IPS-20b (cell line): ENCODE measurements around the gene TYROBP.
"Not testable (repeated sequence)": the region's sequence is repeated elsewhere in the genome, so short reads cannot be mapped to it uniquely, and the experiment has no call there.

Experiments used
- H3K27ac ChIP-seq: one replicate; pipeline ENCODE4 v1.5.1; 2013; ENCODE audit warnings: low read length
- H3K27me3 ChIP-seq: 2 replicates; pipeline ENCODE4 v1.6.1; 2013; ENCODE audit warnings: mild to moderate bottlenecking, low read length, inconsistent platforms; ENCODE audit not compliant: insufficient read depth
- H3K36me3 ChIP-seq: 2 replicates; pipeline ENCODE4 v1.6.1; 2013; ENCODE audit warnings: low read depth, mild to moderate bottlenecking, inconsistent platforms, low read length, moderate library complexity; ENCODE audit not compliant: insufficient read depth
- H3K4me1 ChIP-seq: 2 replicates; pipeline ENCODE4 v1.6.1; 2013; ENCODE audit warnings: mild to moderate bottlenecking, control low read depth, inconsistent platforms, low read length, moderate library complexity; ENCODE audit not compliant: insufficient read depth
- H3K4me3 ChIP-seq: 2 replicates; pipeline ENCODE4 v1.5.1; 2013; ENCODE audit warnings: mild to moderate bottlenecking, low read length, inconsistent platforms
- H3K9ac ChIP-seq: 2 replicates; pipeline ENCODE4 v1.6.1; 2013; ENCODE audit warnings: low read depth, mild to moderate bottlenecking, inconsistent platforms, low read length, moderate library complexity
- H3K9me3 ChIP-seq: 2 replicates; pipeline ENCODE4 v1.6.1; 2013; ENCODE audit warnings: mild to moderate bottlenecking, low read depth, low read length, inconsistent platforms; ENCODE audit not compliant: insufficient read depth

The TYROBP gene

DNA sequence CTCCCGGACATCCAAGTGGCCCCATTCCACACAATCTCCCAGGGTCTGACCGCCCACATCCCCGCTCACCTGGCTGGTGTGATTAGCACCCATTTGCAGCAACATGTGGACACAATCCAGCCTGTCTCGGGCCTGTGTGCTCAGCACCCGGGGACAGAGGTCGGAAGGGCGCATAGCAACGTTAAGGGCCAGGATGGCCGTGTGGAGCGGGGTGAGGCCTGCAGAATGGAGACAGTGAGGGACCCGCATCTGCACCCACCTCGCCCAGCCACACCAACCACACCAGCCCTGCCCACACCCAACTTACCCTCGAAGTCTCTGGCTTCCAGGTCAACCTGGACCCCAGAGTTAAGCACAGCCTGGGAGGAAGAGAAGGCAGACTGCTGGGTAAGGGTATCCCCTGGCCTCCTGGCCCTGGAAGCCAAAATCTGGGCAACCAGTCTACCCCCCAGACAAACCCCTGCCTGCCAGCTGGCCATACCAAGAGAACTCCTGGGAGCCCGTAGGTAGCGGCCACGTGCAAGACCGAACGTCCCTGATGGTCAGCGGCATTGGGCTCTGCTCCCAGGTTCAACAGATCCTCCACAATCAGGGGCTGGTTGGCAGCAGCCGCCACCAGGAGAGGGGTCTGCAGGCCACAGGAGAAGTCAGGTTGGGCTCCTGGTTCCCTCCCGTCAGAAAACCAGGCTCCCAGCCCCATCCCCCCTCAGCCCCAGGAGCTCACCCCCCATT lies 12.0 kb downstream of the TYROBP start:
- no peak overlapping the region for H3K4me3 ChIP-seq
- no peaks in the 10 kb centered on the region for H3K9me3 ChIP-seq
- H3K36me3 ChIP-seq = peaks cover 49% of the 10 kb centered on the region
- H3K27ac ChIP-seq = no peak overlapping the region
- no peak overlapping the region for H3K9ac ChIP-seq
- H3K4me1 ChIP-seq = no peaks in the 10 kb centered on the region; the same call in 1 of the 2 replicates
- no peaks in the 10 kb centered on the region for H3K27me3 ChIP-seq

GRCh38 chr19:35894342-35894741 lies 13.8 kb downstream of the TYROBP start:
- Histone ChIP-seq H3K27ac (no peak overlapping the region), H3K9ac (no peak overlapping the region), H3K9me3 (no peaks in the 10 kb centered on the region), H3K27me3 (no peaks in the 10 kb centered on the region), H3K36me3 (peaks cover 65% of the 10 kb centered on the region), H3K4me1 (no peaks in the 10 kb centered on the region), H3K4me3 (no peak overlapping the region)

GRCh38 chr19:35891819-35892218 lies 16.3 kb downstream of the TYROBP start:
- not testable (repeated sequence) for H3K27me3 ChIP-seq, H3K9ac ChIP-seq, H3K4me1 ChIP-seq, H3K27ac ChIP-seq, H3K9me3 ChIP-seq, H3K4me3 ChIP-seq
- H3K36me3 ChIP-seq = peaks cover 76% of the 10 kb centered on the region

DNA sequence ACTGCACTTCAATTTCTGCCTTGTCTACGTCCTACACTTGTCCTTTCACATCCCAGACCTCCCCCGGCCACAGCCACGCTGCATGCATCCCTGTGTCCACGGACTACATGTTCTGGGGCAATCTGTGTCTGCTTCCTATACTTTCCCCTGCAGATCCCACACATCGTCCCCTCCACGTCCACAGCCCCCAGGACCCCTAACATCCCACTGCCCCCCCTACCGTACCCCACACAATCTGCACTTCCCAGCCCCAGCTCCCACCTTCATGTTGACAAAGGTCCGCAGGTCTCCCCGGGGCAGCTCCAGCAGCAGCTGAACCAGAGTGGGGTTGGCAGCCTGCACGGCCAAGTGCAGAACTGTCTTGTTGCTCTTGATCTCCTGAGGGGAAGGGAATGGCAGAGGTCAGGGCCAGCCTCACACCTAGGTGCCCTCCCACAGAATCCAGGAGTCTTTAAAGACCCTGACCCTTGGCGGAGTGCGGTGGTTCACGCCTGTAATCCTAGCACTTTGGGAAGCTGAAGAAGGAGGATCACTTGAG lies 17.9 kb downstream of the TYROBP start:
- Histone ChIP-seq H3K4me3 (no peak overlapping the region), H3K27me3 (no peaks in the 10 kb centered on the region), H3K9ac (no peak overlapping the region), H3K9me3 (no peaks in the 10 kb centered on the region), H3K36me3 (peaks cover 63% of the 10 kb centered on the region), H3K4me1 (no peaks in the 10 kb centered on the region), H3K27ac (no peak overlapping the region)

DNA sequence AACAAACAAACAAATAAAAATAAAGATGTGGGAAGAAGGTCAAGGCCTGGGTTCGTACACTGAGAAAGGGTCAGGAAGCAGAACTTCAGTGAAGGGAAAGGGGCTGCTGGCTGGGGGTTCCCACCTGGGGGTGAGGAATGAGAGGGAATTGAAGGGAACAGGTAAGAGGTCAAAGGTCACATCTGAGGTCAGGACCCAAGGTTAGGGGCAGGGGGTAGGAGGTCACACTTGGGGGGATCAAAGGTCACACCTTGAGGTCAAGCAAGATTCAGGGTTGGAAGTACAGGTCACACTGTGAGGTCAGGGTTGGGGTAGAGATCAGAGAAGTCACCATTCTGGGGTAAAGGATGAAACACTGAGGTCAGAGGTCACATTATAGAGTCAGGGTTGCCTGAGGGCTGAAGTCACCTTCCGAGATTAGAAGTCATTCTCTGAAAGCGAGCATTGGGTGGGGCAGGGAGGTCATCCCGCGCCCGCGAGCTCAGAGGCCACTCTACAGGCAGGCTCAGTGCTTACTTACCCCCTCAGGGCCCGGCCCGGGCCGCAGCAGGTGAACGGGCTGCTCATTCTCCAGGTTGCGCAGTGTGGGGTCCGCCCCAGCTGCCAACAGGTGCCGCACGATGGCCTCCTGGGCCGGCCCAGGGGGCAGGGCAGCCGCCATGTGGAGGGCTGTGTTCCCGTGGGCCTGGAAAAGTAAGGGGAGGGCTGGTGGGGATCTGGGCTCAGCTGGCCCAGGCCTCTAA lies 18.6 kb downstream of the TYROBP start:
- Histone ChIP-seq H3K27me3 (no peaks in the 10 kb centered on the region), H3K9ac (no peak overlapping the region), H3K9me3 (no peaks in the 10 kb centered on the region), H3K4me3 (no peak overlapping the region), H3K27ac (no peak overlapping the region), H3K36me3 (peaks cover 57% of the 10 kb centered on the region), H3K4me1 (no peaks in the 10 kb centered on the region)

GRCh38 chr19:35888398-35888797 lies 19.7 kb downstream of the TYROBP start:
- peaks cover 51% of the 10 kb centered on the region for H3K36me3 ChIP-seq

DNA sequence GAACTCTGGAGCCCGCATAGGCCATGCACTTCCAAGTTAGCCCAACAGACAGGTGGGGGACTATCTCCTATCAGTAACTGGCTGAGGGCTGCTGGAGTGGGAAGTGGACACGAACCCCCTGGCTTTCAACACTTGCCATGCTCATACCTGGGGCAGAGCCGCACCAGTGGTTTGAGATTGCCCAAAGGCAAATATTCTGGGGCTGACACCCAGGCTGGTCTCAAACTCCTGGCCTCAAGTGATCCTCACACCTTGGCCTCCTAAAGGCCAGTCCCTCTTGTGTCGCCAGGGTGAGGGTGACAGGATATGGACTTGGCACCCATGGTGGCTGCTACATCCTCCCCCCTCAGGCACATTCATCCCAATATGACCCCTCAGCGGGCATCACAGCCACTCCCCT lies 20.9 kb downstream of the TYROBP start:
- Histone ChIP-seq H3K36me3 (peaks cover 41% of the 10 kb centered on the region), H3K27me3 (no peaks in the 10 kb centered on the region), H3K9ac (no peak overlapping the region)

More at GRCh38 chr19:35888398-35888797, 19.7 kb downstream of the TYROBP start:
- no peaks in the 10 kb centered on the region for H3K9me3 ChIP-seq
- no peaks in the 10 kb centered on the region for H3K27me3 ChIP-seq
- H3K27ac ChIP-seq = no peak overlapping the region
- H3K4me1 ChIP-seq = no peaks in the 10 kb centered on the region
- no peak overlapping the region for H3K4me3 ChIP-seq
- H3K9ac ChIP-seq = no peak overlapping the region

DNA sequence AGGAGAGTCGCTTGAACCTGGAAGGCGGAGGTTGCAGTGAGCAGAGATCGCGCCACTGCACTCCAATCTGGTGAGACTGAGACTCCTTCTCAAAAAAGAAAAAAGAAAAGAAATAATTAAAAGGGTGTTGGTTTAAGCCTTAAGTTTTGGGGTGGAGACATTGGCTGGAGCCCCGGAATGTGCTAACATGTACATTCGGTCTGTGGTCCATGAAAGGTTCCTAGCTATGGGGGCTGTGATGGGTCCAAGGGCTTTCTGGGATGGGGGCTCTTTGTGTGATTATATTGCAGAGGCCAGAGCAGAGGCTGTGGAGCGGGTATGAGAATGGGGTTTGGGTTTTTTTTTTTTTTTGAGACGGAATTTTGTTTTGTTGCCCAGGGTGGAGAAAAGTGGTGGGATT lies 22.2 kb downstream of the TYROBP start:
- Histone ChIP-seq H3K36me3 (peaks cover 38% of the 10 kb centered on the region), H3K27ac (no peak overlapping the region), H3K4me3 (no peak overlapping the region), H3K4me1 (no peaks in the 10 kb centered on the region), H3K9me3 (no peaks in the 10 kb centered on the region), H3K27me3 (no peaks in the 10 kb centered on the region), H3K9ac (no peak overlapping the region)

More for the DNA sequence above, 20.9 kb downstream of the TYROBP start:
- Histone ChIP-seq H3K4me1 (no peaks in the 10 kb centered on the region), H3K27ac (no peak overlapping the region), H3K9me3 (no peaks in the 10 kb centered on the region), H3K4me3 (no peak overlapping the region)

GRCh38 chr19:35885225-35885738 lies 22.8 kb downstream of the TYROBP start:
- no peaks in the 10 kb centered on the region for H3K9me3 ChIP-seq
- no peak overlapping the region for H3K27ac ChIP-seq
- no peak overlapping the region for H3K4me3 ChIP-seq
- H3K27me3 ChIP-seq = no peaks in the 10 kb centered on the region
- H3K9ac ChIP-seq = no peak overlapping the region
- H3K36me3 ChIP-seq = peaks cover 34% of the 10 kb centered on the region
- H3K4me1 ChIP-seq = no peaks in the 10 kb centered on the region

DNA sequence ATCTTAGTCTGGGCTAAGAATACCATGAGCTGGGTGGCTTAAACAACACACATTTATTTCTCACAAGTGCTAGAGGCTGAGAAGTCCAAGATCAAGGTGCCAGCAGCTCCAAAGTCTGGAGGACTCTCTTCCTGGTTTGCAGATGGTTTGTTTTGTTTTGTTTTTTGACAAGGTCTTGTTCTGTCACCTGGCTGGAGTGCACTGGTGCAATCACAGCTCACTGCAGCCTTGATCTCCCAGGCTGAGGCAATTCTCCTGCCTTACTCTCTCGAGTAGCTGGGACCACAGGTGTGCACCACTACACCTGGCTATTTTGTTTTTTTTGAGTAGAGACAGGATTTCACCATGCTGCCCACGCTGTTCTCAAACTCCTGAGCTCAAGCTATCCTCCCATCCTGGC lies 24.2 kb downstream of the TYROBP start:
- Histone ChIP-seq H3K9me3 (no peaks in the 10 kb centered on the region), H3K27ac (no peak overlapping the region), H3K4me1 (no peaks in the 10 kb centered on the region; the same call in 1 of the 2 replicates), H3K9ac (no peak overlapping the region), H3K27me3 (peaks cover 7% of the 10 kb centered on the region), H3K36me3 (peaks cover 20% of the 10 kb centered on the region), H3K4me3 (no peak overlapping the region)

GRCh38 chr19:35882114-35882832 lies 25.8 kb downstream of the TYROBP start:
- H3K4me3 ChIP-seq = no peak overlapping the region
- peaks cover 5% of the 10 kb centered on the region; the same call in 1 of the 2 replicates for H3K36me3 ChIP-seq
- H3K9ac ChIP-seq = no peak overlapping the region
- no peaks in the 10 kb centered on the region for H3K9me3 ChIP-seq
- H3K4me1 ChIP-seq = no peaks in the 10 kb centered on the region; the same call in 1 of the 2 replicates
- H3K27ac ChIP-seq = no peak overlapping the region
- H3K27me3 ChIP-seq = peaks cover 21% of the 10 kb centered on the region
